ENCODE results near the gene ABCA7. TPM values are rescaled to one million over a fixed set of nuclear protein-coding genes. Genes with fewer than 3 reads are reported as not detected.

ABCA7 gene
- total RNA-seq, 3 donors from 2014 or later: 8.0 to 31.8 (median 26.5) TPM

DNA sequence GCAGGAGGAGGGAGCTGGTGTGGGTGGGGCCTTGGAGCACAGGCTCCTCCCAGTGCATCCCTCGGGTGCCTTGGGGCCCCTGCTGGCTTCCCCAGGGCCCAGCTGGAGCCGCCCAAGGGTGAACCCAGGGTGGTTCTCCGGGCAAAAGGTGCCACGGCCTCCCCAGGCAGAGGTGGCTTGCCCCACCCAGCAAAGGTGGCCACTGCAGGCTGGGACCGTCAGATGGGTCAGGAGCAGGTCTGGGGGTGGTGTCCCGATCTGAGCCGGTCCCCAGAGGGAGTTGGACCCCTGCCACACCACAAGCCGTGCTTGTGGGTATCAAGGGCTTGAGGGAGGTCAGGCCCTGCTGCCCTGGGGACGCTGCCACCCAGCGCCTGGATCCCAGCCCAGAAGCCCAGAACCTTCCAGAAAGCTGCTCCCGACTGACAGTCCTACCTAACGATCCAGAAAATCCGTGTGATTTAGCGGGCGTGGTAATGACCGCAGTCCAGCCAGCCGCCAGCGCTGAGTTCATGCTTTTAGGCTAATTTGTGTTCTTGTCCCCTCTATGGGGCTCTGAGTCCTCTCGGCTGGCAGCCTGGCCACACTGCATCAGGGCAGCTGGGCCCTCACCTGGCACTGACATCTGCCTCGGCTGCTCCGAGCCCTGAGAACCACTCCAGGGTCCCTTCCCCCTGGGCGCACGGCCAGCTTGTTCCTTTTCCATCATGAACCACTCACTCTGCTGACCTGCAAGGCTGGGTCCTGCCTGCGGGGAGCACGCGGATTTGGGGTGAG, 44.7 kb upstream of the ABCA7 start:
- intact Hi-C loops (cut with DNase I; ENCODE audit: low total_unique reads): loop anchor here (10.0 kb wide), 1 partner anchor 220 kb away; no protein-coding TSS in a partner anchor
- Histone ChIP-seq H3K27me3 (peaks cover 5 to 48% of the 10 kb centered on the region in 2 donors), H3K4me3 (no peak overlapping the region), H3K36me3 (no peaks in the 10 kb centered on the region), H3K9me3 (no peaks in the 10 kb centered on the region), H3K4me1 (no peaks in the 10 kb centered on the region), H3K27ac (no peak overlapping the region)
- TF ChIP-seq POLR2AphosphoS5 (IDR thresholded peaks at IDR 0.05) (no peak), POLR2A (IDR thresholded peaks at IDR 0.05) (no peak)
- TF ChIP-seq, protein P1, sequence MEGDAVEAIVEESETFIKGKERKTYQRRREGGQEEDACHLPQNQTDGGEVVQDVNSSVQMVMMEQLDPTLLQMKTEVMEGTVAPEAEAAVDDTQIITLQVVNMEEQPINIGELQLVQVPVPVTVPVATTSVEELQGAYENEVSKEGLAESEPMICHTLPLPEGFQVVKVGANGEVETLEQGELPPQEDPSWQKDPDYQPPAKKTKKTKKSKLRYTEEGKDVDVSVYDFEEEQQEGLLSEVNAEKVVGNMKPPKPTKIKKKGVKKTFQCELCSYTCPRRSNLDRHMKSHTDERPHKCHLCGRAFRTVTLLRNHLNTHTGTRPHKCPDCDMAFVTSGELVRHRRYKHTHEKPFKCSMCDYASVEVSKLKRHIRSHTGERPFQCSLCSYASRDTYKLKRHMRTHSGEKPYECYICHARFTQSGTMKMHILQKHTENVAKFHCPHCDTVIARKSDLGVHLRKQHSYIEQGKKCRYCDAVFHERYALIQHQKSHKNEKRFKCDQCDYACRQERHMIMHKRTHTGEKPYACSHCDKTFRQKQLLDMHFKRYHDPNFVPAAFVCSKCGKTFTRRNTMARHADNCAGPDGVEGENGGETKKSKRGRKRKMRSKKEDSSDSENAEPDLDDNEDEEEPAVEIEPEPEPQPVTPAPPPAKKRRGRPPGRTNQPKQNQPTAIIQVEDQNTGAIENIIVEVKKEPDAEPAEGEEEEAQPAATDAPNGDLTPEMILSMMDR (IDR thresholded peaks at IDR 0.05): no peak
- DNase-seq (ENCODE audit: low spot score in 2 of 2): no peak

DNA sequence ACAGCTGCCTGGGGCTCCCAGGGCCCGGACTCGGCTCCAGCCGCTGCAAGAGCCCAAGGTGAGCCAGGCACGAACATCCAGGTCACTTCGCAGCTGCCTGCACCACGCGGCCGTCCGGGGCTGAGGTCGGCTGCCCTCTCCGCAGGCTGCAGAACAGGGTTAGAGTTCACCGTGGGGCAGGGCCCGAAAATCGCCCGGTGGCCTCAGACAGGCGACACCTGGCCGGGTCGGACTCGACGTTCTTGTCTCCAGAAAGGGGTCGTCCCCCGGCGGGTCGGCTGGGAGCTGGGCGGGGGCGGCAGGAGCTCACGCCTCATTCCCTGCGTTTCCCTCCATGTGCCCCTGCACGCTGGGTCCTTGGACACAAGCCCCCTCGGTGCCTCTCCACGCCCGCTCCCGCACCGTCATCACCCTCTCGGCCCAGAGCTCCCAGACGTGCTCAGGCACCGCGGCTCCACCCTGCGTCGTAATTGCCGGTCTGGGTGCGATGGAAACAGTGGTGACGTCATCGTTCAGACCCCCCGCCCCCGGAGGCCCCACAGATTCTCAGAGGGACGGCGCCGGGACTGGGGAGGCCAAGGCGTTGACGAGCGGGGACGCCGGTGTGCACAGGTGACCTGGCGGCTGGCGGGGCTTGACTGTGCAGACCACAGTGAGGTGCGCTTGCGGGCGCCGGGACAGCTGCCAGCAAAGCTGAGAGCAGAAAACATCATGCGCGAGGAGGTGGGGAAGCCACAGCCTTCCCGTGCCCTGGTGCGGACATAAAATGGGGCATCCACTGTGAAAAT, 43.7 kb upstream of the ABCA7 start:
- intact Hi-C loops (cut with DNase I; ENCODE audit: low total_unique reads): loop anchor here (10.0 kb wide), 1 partner anchor 221 kb away; no protein-coding TSS in a partner anchor
- Histone ChIP-seq H3K27me3 (peaks cover 10 to 57% of the 10 kb centered on the region in 2 donors), H3K4me1 (no peaks in the 10 kb centered on the region), H3K36me3 (no peaks in the 10 kb centered on the region), H3K4me3 (peak overlapping the region in 2 of 3 donors; percentile 0 to 25), H3K27ac (no peak overlapping the region), H3K9me3 (no peaks in the 10 kb centered on the region)
- TF ChIP-seq POLR2AphosphoS5 (IDR thresholded peaks at IDR 0.05) (peak in 1 of 3 donors; percentile 6), POLR2A (IDR thresholded peaks at IDR 0.05) (no peak)
- TF ChIP-seq, protein P1 (IDR thresholded peaks at IDR 0.05): no peak
- peak in 1 of 2 donors; percentile 47 for DNase-seq (ENCODE audit: low spot score in 2 of 2)

DNA sequence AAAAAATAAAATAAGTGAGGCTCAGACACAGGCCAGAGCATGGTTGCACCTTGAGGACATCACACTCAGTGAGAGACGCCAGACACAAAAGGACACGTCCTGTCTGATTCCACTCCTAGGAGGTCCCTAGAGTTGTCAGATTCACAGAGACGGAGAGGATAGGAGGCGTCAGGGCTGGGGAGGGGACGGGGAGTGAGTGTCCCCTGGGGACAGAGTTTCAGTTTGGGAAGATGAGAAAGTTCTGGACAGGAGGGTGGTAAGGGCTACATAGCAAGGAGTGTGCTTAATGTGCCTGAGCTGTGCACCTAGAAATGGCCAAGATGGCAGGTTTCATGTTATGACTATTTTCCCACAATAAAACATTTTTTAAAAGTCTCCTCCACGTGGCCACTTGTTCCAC, 41.8 kb upstream of the ABCA7 start:
- TF ChIP-seq, protein P1 (IDR thresholded peaks at IDR 0.05): no peak
- TF ChIP-seq POLR2A (IDR thresholded peaks at IDR 0.05) (no peak), POLR2AphosphoS5 (IDR thresholded peaks at IDR 0.05) (no peak)

DNA sequence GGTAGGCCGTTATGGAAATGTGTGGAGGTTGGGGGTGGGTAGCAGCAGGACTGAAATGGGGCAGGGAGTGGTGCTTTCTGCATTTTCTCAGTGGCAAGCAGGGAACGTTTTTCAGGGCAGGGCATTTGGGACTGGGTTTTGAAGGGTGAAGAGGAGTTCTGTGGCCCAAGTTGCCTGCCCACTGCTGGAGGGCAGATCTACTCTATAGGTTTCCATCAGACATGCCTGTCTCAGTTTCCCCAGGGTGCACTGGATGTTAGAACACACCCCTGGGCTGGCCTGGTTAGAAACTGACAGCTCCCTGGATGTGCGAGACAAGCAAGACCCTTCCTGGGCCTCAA, 40.6 kb upstream of the ABCA7 start:
- intact Hi-C loops (cut with DNase I; ENCODE audit: low total_unique reads): loop anchor here (10.0 kb wide), 1 partner anchor 225 kb away; no protein-coding TSS in a partner anchor
- no peak for DNase-seq (ENCODE audit: low spot score in 2 of 2)
- Histone ChIP-seq H3K27me3 (peaks cover 16 to 79% of the 10 kb centered on the region in 2 donors), H3K9me3 (no peaks in the 10 kb centered on the region), H3K4me1 (no peaks in the 10 kb centered on the region), H3K4me3 (no peak overlapping the region), H3K36me3 (no peaks in the 10 kb centered on the region), H3K27ac (no peak overlapping the region)
- TF ChIP-seq, protein P1 (IDR thresholded peaks at IDR 0.05): no peak
- TF ChIP-seq POLR2A (IDR thresholded peaks at IDR 0.05) (no peak), POLR2AphosphoS5 (IDR thresholded peaks at IDR 0.05) (no peak)

More for the DNA sequence above, 41.8 kb upstream of the ABCA7 start:
- Histone ChIP-seq H3K27me3 (peaks cover 15 to 72% of the 10 kb centered on the region in 2 donors), H3K9me3 (no peaks in the 10 kb centered on the region), H3K4me3 (no peak overlapping the region), H3K27ac (no peak overlapping the region), H3K4me1 (no peaks in the 10 kb centered on the region), H3K36me3 (no peaks in the 10 kb centered on the region)
- intact Hi-C loops (cut with DNase I; ENCODE audit: low total_unique reads): loop anchor here (10.0 kb wide), 1 partner anchor 223 kb away; no protein-coding TSS in a partner anchor
- DNase-seq (ENCODE audit: low spot score in 2 of 2): no peak
